Measurements from ENCODE around the gene BACE2. TPM values are rescaled to one million over a fixed set of nuclear protein-coding genes. Genes with fewer than 3 reads are reported as not detected.

The BACE2 gene
- total RNA-seq, 4 donors from 2014 or later = 59.0 to 89.1 (median 68.1) TPM

DNA sequence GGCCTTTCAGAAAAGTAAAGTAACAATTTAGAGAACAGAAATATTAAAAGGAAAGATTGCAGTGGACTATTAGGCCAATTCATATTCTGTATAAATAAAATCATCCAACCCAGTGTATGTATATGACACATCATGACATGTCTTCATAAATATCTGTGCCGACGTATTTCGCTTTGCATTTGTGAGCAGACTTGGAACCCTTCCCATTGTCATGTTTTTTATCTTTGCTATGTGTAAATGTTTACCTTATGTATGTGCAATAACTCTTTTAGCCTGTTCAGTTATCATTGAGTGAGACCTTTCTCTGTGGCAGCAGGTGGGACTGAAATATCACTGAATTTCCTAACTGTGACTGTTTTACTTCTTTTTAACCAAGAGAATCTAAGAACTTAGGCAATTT, 90.7 kb downstream of the BACE2 start:
- peaks cover 11 to 12% of the 10 kb centered on the region in 2 donors for H3K36me3 ChIP-seq
- no peak overlapping the region for H3K4me3 ChIP-seq (replicated peaks in 1 of 3)
- TF ChIP-seq POLR2A (IDR thresholded peaks at IDR 0.05) = no peak
- TF ChIP-seq, protein P1, sequence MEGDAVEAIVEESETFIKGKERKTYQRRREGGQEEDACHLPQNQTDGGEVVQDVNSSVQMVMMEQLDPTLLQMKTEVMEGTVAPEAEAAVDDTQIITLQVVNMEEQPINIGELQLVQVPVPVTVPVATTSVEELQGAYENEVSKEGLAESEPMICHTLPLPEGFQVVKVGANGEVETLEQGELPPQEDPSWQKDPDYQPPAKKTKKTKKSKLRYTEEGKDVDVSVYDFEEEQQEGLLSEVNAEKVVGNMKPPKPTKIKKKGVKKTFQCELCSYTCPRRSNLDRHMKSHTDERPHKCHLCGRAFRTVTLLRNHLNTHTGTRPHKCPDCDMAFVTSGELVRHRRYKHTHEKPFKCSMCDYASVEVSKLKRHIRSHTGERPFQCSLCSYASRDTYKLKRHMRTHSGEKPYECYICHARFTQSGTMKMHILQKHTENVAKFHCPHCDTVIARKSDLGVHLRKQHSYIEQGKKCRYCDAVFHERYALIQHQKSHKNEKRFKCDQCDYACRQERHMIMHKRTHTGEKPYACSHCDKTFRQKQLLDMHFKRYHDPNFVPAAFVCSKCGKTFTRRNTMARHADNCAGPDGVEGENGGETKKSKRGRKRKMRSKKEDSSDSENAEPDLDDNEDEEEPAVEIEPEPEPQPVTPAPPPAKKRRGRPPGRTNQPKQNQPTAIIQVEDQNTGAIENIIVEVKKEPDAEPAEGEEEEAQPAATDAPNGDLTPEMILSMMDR (IDR thresholded peaks at IDR 0.05) = no peak
- H3K27me3 ChIP-seq = no peaks in the 10 kb centered on the region
- no peak overlapping the region for H3K27ac ChIP-seq
- intact Hi-C loops (cut with DNase I) = no loop called here
- H3K9me3 ChIP-seq = no peaks in the 10 kb centered on the region
- 95% methylated on average over 3 of the region's 3 CpGs for WGBS, 2 donors
- no peak for DNase-seq
- H3K4me1 ChIP-seq = no peaks in the 10 kb centered on the region

DNA sequence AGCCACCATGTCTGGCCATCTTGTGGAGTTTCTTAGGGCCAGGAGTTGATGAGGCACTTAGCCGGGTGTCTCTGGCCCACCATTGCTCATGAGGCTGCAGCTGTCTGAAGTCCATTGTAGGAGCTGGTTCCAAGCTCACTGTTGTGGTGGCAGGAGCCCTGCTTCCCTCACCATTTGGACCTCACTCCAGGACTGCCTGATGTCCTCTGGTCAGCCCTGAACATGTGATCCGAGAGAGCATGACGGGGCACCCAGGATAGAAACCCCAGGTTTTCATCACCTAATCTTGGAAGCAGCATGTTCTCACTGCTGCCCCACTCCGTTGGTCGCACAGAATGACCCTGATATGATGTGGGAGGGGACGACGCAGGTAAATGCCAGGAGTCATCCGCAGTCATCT, 92.5 kb downstream of the BACE2 start:
- H3K9me3 ChIP-seq = no peaks in the 10 kb centered on the region
- no peaks in the 10 kb centered on the region for H3K27me3 ChIP-seq
- no peak for DNase-seq
- WGBS, 2 donors = 91 to 97% methylated on average over 7 of the region's 8 CpGs
- no peaks in the 10 kb centered on the region for H3K4me1 ChIP-seq
- peaks cover 0 to 12% of the 10 kb centered on the region in 2 donors for H3K36me3 ChIP-seq
- intact Hi-C loops (cut with DNase I) = no loop called here
- no peak for TF ChIP-seq POLR2A (IDR thresholded peaks at IDR 0.05)
- TF ChIP-seq, protein P1 (IDR thresholded peaks at IDR 0.05) = no peak
- no peak overlapping the region for H3K27ac ChIP-seq
- H3K4me3 ChIP-seq (replicated peaks in 1 of 3) = no peak overlapping the region

DNA sequence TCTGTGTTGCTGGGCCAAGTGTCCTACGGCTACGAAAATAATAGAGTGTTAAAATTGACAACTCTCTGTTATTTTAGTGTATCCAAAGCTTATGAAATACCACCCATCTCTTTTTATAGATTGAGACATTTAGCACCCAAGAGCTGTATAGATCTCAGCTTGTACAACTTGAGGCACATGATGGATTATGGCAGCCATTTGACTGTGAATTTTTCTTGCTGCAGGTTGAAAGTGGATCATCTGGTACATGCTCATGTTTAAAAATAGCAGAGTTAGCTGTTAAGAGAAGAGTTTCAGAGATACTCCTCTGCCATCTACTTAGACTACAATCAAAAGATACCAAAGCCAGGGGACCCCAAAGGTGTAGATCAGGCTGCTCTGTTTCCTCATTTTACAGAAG, 99.4 kb downstream of the BACE2 start:
- Histone ChIP-seq H3K4me1 (no peaks in the 10 kb centered on the region), H3K36me3 (no peaks in the 10 kb centered on the region), H3K27me3 (no peaks in the 10 kb centered on the region), H3K27ac (no peak overlapping the region), H3K4me3 (replicated peaks in 1 of 3) (no peak overlapping the region), H3K9me3 (no peaks in the 10 kb centered on the region)
- DNase-seq = no peak
- TF ChIP-seq, protein P1 (IDR thresholded peaks at IDR 0.05) = no peak
- no peak for TF ChIP-seq POLR2A (IDR thresholded peaks at IDR 0.05)
- intact Hi-C loops (cut with DNase I) = no loop called here
- WGBS, 2 donors = 97% methylated on average over 2 of the region's 2 CpGs

DNA sequence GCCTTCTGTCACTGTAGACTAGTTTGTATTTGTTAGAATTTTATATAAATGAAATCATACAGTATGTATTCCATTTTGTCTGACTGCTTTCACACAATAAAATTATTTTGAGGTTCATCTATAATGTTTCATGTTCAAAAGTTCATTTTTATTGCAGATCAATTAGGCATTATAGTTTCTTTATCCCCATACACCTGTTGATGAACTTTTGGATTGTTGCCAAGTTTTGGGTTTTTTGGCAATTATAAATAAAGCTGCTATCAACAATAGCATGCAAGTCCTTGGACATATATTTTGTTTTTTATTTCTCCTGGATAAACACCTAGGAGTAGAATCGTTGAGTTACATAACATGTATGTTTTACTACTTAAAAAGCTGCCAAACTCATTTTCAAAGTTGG, 101.6 kb downstream of the BACE2 start:
- Histone ChIP-seq H3K9me3 (no peaks in the 10 kb centered on the region), H3K27me3 (no peaks in the 10 kb centered on the region), H3K4me1 (no peaks in the 10 kb centered on the region), H3K36me3 (no peaks in the 10 kb centered on the region), H3K4me3 (replicated peaks in 1 of 3) (no peak overlapping the region), H3K27ac (no peak overlapping the region)
- WGBS, 2 donors = 45 to 60% methylated on average over 1 of the region's 1 CpG
- intact Hi-C loops (cut with DNase I) = no loop called here
- TF ChIP-seq POLR2A (IDR thresholded peaks at IDR 0.05) = no peak
- TF ChIP-seq, protein P1 (IDR thresholded peaks at IDR 0.05) = no peak
- no peak for DNase-seq

DNA sequence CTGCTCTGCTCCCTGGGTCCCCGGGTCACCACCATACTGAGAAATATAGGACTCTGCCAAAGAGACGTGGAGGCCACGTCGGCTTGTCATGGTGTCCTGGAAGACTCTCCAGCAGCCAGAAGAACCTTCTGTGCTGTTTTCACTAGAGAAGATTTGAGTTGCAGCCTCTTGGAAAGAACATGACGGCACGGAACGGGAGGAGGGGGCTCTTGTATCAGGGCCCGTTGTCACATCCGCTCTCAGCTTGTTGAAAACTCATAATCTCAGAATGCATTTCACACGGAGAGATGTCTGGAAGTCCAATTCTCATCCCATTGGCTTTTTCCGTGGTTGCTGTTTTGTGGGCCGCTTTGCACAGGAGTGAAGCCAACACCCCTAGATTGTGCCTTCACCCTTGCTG, 109.2 kb downstream of the BACE2 start:
- H3K9me3 ChIP-seq = no peaks in the 10 kb centered on the region
- no peak for DNase-seq
- 91% methylated on average over 12 of the region's 12 CpGs for WGBS, 2 donors
- H3K27ac ChIP-seq = no peak overlapping the region
- intact Hi-C loops (cut with DNase I) = no loop called here
- H3K4me1 ChIP-seq = peaks cover 0 to 10% of the 10 kb centered on the region in 2 donors
- H3K27me3 ChIP-seq = no peaks in the 10 kb centered on the region
- no peak overlapping the region for H3K4me3 ChIP-seq (replicated peaks in 1 of 3)
- TF ChIP-seq POLR2A (IDR thresholded peaks at IDR 0.05) = no peak
- TF ChIP-seq, protein P1 (IDR thresholded peaks at IDR 0.05) = no peak
- no peaks in the 10 kb centered on the region for H3K36me3 ChIP-seq

Measured in thyroid gland (tissue), 4 donors.